ENCODE results near the gene TRAF7.
A peak's percentile ranks its signal among the peaks of the same experiment; 100 is the strongest.
"Not testable (repeated sequence)": the region's sequence is repeated elsewhere in the genome, so short reads cannot be mapped to it uniquely, and the experiment has no call there.

Gene TRAF7

GRCh38 chr16:2155091-2155950 lies at the start of gene TRAF7:
TSS of gene TRAF7 (plus strand) at chr16:2155782. CDS start at chr16:2163921, 8,139 bp downstream.
- peak; percentile 100 for DNase-seq (ENCODE audit: low read depth)
- TF ChIP-seq, protein P1, sequence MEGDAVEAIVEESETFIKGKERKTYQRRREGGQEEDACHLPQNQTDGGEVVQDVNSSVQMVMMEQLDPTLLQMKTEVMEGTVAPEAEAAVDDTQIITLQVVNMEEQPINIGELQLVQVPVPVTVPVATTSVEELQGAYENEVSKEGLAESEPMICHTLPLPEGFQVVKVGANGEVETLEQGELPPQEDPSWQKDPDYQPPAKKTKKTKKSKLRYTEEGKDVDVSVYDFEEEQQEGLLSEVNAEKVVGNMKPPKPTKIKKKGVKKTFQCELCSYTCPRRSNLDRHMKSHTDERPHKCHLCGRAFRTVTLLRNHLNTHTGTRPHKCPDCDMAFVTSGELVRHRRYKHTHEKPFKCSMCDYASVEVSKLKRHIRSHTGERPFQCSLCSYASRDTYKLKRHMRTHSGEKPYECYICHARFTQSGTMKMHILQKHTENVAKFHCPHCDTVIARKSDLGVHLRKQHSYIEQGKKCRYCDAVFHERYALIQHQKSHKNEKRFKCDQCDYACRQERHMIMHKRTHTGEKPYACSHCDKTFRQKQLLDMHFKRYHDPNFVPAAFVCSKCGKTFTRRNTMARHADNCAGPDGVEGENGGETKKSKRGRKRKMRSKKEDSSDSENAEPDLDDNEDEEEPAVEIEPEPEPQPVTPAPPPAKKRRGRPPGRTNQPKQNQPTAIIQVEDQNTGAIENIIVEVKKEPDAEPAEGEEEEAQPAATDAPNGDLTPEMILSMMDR (conservative IDR thresholded peaks at IDR 0.05; ENCODE audit: low read length) = no peak
- peak within 1 kb of the TSS; percentile 89 for H3K4me3 ChIP-seq (ENCODE audit: low read length)

DNA sequence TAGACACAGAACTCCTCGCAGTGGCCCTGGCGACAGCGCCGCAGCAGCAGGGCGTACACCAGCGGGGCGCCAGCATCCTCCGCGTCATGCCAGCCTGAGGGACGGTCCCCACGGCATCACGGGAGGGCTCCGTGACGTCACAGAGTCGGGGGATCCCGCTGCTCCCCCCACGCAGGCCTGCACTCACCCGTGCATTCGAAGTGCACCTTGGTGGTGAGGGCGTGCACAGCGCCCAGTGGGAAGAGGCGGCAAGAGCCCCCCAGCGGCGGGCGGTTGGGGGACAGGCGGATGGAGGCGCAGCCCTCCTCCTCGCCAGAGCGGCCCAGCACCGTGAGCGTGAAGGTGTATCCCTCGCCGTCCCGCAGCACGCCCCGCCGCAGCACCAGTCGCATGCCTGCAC lies 49.4 kb upstream of the TRAF7 start:
- not testable (repeated sequence) for DNase-seq (ENCODE audit: low read depth)

DNA sequence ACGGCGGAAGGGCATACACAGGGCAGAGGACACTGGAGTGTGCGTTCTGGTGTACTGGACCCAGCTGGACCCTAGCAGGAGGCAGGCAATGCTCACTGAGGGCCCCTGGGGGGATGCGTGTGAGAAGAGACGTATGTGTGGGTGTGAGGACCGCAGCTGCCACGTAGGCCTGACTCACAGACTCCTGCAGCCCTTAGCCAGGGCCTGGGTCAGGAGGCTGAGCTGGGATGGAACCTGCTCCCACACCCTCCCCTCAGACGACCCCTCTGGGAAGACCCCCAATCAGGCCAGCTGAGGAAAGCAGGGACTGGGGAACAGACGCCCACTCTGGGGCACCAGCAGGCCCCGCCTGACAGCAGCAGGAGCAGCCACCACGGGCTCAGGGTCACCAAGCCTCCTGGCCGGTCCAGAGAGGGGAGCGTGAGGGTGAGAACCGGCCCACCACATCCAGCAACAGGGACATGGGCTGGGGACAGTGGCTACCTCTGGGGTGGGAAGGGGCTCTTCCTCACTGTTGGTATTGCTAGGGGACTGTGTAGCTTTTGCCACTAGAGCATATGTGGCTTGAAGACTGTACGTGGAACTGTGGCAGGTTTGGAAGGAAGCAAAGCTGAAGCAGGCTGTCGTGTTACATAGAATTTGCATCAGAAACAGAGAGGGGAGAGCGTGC lies 48.3 kb upstream of the TRAF7 start:
- DNase-seq (ENCODE audit: low read depth) = peak; percentile 48
- not testable (repeated sequence) for H3K4me3 ChIP-seq (ENCODE audit: low read length)

More for the DNA sequence above, 49.4 kb upstream of the TRAF7 start:
- H3K4me3 ChIP-seq (ENCODE audit: low read length) = not testable (repeated sequence)

DNA sequence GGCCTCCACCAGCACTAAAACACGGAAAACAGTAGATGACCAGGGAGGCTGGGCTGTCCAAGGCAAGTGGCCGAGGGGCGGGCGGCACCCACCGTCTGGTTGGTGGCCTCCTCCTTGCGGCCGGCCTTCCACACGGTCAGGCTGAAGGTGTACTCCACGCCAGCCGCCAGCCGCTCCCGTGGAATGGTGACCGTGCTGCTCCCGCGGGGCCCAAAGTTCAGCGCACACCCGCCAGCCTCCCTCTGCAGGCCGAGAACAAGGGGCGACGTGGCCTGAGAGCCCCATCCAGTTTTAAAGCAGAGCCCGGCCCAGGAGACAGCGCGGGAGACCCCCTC lies 47.8 kb upstream of the TRAF7 start:
- H3K4me3 ChIP-seq (ENCODE audit: low read length); DNase-seq (ENCODE audit: low read depth): not testable (repeated sequence)

DNA sequence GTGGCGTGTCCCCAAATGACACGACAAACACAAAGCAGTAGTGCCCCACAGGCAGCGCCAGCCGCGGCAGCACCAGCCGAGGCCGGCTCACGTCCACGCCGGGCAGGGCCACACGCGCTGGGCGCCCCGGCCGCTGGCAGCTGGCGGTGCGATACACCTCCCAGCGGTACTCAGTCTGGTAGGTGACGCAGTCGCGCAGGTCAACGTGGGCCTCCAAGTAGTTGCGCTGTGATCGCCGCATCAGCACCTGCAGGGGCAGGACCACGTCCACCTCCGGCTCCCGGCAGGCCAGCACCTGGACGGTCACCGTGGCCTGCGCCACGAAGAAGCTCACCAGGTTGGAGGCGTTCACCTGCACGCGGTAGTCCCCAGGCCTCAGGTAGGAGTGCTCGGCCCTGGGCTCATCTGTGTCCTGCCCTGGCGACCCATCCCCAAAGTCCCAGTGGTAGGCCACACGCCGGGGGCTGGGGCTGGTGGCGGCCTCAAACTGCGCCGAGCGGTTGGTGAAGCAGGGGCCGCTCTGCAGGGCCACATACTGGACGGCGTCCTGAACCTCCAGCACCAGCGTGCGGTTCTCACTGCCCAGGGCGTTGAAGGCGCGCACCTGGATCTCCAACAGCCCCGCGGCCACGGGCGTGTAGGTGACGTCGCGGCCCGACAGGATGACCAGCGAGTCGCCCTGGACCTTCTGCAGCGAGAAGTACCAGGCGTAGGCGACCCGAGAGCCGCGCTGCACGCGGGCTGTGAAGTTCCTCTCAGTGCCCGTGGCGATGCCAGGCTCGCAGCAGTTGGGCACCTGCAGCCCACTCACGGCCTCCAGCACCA lies 46.9 kb upstream of the TRAF7 start:
- H3K4me3 ChIP-seq (ENCODE audit: low read length); DNase-seq (ENCODE audit: low read depth): not testable (repeated sequence)

DNA sequence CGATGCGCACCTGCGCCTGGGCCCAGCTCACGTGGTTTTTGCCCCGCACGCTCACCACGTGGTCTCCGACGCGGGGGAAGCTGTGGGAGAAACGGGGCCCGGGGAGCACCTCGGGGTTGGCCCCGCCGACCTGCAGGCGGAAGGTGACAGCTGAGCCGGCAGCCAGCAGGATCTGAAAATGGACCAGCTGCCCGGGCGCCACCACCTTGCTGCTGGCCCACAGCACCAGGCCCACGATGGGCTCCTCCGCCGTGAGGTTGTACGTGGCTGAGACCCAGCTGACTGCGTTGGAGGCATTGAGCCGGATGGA lies 46.4 kb upstream of the TRAF7 start:
- not testable (repeated sequence) for H3K4me3 ChIP-seq (ENCODE audit: low read length); DNase-seq (ENCODE audit: low read depth)

GRCh38 chr16:2109872-2110271 lies 45.7 kb upstream of the TRAF7 start:
- H3K4me3 ChIP-seq (ENCODE audit: low read length); DNase-seq (ENCODE audit: low read depth): not testable (repeated sequence)

DNA sequence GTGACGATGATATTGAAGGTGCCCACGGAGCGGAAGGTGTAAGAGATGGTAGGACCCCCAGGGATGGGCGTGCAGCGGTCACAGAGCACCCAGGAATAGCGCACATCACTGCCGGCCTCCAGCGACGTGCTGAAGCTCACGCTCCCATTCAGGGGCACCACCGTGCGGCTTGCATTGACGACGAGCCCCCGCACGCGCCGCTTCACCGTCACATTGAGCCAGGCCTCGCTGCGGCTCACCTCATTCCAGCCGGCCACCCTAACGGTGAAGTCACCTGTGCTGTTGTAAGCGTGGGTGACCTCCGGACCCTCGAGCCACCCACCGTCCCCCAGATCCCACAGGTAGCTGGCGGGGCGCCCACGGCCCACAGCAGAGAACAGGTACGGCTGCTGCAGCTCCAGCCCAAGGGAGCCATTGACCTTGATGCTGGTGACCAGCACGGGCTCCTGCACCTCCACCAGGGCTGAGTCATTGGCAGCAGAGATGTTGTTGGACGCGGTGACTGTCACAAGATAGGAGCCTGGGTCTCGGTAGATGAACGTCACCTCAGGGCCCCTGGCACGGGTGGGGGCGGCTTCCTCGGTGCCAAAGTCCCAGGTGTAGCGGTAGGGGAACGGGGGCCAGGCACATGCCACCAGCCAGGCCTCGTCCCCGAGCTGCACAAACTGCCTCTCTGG lies 45.1 kb upstream of the TRAF7 start:
- H3K4me3 ChIP-seq (ENCODE audit: low read length) = not testable (repeated sequence)

DNA sequence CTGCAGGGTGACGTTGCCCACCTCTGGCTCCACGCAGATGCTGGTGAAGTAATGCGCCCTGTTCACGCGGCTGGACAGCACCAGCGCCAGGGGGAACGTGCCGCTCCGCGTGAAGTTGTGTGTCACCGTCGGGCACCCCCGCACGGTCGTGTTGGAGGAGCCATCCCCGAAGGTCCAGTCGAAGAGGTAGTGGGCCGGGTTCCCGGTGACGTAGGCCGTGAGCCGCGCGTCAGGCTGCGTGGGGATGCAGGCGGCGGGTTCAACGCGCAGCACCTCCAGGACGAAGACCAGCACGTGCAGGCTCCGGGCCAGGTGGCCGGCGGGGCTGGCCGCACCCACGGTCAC lies 44.6 kb upstream of the TRAF7 start:
- not testable (repeated sequence) for H3K4me3 ChIP-seq (ENCODE audit: low read length); DNase-seq (ENCODE audit: low read depth)

More for the DNA sequence above, 45.1 kb upstream of the TRAF7 start:
- DNase-seq (ENCODE audit: low read depth) = not testable (repeated sequence)

DNA sequence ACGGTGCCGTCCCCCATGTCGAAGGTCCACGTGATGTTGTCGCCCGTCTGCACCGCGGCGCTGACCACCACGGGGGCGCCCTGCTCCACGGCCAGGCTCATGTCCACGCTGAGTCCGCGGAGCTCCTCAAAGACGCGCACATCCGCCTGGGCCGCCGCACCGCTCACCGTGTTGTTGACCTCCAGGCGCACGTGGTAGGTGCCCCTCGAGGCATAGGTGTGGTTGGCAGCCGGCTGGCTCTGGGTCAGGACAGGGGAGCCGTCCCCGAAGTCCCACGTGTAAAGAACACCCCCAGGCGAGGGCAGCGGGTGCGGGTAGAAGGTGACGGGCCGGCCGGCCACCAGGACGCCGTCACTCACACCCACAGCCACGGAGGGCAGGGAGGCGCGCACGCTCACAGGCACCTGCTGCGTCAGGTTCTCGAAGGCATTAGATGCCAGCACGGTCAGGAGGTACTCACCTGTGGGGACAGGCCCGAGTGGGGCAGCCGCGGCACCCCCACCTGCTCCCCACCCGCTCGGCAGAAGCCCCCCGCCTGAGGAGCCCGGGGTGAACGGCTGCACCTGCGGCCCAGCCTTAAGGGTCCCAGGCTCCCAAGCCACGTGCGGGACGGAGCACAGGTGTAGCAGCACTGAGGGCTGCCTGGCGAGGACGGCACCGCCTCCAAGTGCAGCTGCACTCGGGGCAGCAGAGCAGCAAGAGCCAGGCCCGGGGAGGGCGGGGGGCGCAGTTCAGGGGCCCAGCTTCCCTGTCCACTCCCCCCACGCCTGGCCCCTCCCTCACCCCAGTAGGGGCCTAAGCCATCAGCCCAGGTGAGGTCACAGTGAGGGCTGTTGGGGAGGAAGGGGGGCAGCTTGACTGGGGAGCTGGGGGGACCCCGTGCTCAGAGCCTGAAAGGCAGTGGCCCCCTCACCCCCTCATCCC lies 43.9 kb upstream of the TRAF7 start:
- H3K4me3 ChIP-seq (ENCODE audit: low read length); DNase-seq (ENCODE audit: low read depth): not testable (repeated sequence)

GRCh38 chr16:2112539-2113106 lies 43.0 kb upstream of the TRAF7 start:
- DNase-seq (ENCODE audit: low read depth); H3K4me3 ChIP-seq (ENCODE audit: low read length): not testable (repeated sequence)

- not testable (repeated sequence) for H3K4me3 ChIP-seq (ENCODE audit: low read length)
Observed at GRCh38 chr16:2114225-2114624, 41.4 kb upstream of the TRAF7 start.

DNA sequence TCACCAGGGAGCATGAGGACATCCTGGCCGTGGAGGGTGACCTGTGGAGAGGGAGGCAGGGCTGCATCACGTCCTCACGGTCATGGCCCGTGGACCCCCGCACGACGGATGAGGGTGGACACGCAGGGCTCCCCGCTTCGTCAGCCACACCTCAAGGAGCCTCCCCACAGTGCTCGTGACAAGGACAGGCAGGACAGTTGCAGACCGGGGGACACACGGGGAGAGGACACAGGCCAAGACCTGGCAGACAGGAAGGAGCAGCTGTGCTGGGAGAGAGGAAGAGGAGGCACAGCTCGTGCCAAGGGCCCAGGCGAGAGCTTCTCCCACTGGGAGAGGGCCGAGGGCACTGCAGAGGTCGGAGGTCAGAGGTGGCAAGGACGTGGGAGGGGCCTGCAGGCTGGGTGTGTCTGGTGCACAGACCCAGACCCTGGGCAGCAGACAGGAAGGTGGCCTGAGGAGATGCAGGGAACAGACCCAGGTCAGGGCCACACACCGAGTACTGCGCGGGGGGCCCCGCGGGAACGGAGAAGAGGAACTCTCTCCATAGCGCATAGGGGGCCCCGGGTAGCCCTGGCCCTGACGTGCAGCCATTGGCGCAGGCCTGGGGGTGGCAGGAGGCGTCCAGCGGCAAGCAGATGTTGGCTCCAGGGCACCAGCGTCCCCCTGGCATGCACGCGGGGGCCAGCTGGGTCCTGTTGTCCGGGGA lies 40.5 kb upstream of the TRAF7 start:
- DNase-seq (ENCODE audit: low read depth) = not testable (repeated sequence)

More at GRCh38 chr16:2114225-2114624, 41.4 kb upstream of the TRAF7 start:
- not testable (repeated sequence) for DNase-seq (ENCODE audit: low read depth)

More for the DNA sequence above, 40.5 kb upstream of the TRAF7 start:
- not testable (repeated sequence) for H3K4me3 ChIP-seq (ENCODE audit: low read length)
